Right lobe of liver (tissue), 6 donors: Measurements from ENCODE around the gene CNGB1. TPM values are rescaled to one million over a fixed set of nuclear protein-coding genes. Genes with fewer than 3 reads are reported as not detected.
A peak's percentile ranks its signal among the peaks of the same experiment; 100 is the strongest.

Source experiments
- ATAC-seq, 4 donors: fragments of 200-7000 bp; cut with Tn5 transposase; one replicate each; pipeline ENCODE4 v1.9.1; 2020; ENCODE audit warnings: mild to moderate bottlenecking in 4 of 4, moderate library complexity in 4 of 4
- DNase-seq, 3 donors: peaks; one replicate each; pipeline ENCODE4 v3.0.0-alpha.2; 2020
- H3K27ac ChIP-seq, 3 donors: fragments of 200-600 bp; one replicate each; pipeline ENCODE4 v1.8.0; 2022
- H3K27me3 ChIP-seq, 2 donors: fragments of 200-600 bp; one replicate each; pipeline ENCODE4 v1.8.0; 2022
- H3K36me3 ChIP-seq, 4 donors: fragments of 200-600 bp; sonication (generic) in 1 of 4; one replicate each; pipeline versions ENCODE4 v1.5.1 to v1.8.0; 2017 to 2022; ENCODE audit warnings: control low read depth in 1 of 4
- H3K4me1 ChIP-seq, 4 donors: fragments of 200-600 bp; sonication (generic) in 1 of 4; one replicate each; pipeline versions ENCODE4 v1.5.1 to v1.8.0; 2017 to 2022; ENCODE audit warnings: control low read depth in 1 of 4
- H3K4me3 ChIP-seq, 3 donors: fragments of 200-600 bp; one replicate each; pipeline ENCODE4 v1.8.0; 2022
- H3K9me3 ChIP-seq, 4 donors: fragments of 200-600 bp; sonication (generic) in 1 of 4; one replicate each; pipeline versions ENCODE4 v1.5.1 to v1.8.0; 2017 to 2022; ENCODE audit warnings: control low read depth in 1 of 4
- CTCF ChIP-seq, 4 donors: fragments of 200-600 bp in 3 of 4; fragments of 450-650 bp in 1 of 4; IDR thresholded peaks; one replicate each; pipeline versions ENCODE4 v1.5.1 to v1.8.0; 2016 to 2022; ENCODE audit warnings: antibody characterized with exemption in 4 of 4, mild to moderate bottlenecking in 2 of 4
- POLR2A ChIP-seq: fragments of 450-650 bp; IDR thresholded peaks from one replicate; pipeline ENCODE4 v1.6.1; 2017; ENCODE audit warnings: antibody characterized with exemption, mild to moderate bottlenecking
- WGBS: methylation state at CpG from one replicate; pipeline ENCODE4 v1.1.6; 2018; ENCODE audit warnings: low coverage, low lambda C conversion rate; ENCODE audit not compliant: insufficient coverage; ENCODE audit errors: missing lambda C conversion rate; 5-methylcytosine and 5-hydroxymethylcytosine counted together
- intact Hi-C, 2 donors: fragments of 100-400 bp; cut with DNase I; formaldehyde crosslinking; loops; one replicate each; pipeline versions ENCODE4 v1.11.2 to v1.14.1; 2022
- total RNA-seq, 6 experiments: library from RNA; depleted of rRNA in 2 of 6; stranded (reverse); fragments of >200 nt in 2 of 6; fragmentation: NEBNext Ultra II Directional in 3 of 6; extraction: Animal tissue kit (Norgen Biotek cat#: 25700) in 3 of 6; gene quantifications; one replicate each; pipeline versions ENCODE4 v1.1.0 to v1.2.4, GENCODE V29; 2016 to 2023
- donor health status: DM: no; HTN: yes; CAD: no.
- donor health status: DM: no; HTN: no; CAD: no.
- donor health status: DM: no; HTN: no; CAD: no.
- donor health status: DM: no; HTN: yes; CAD: no.
- donor health status: DM: no; HTN: yes; CAD: no.

CNGB1 gene
- total RNA-seq, 6 experiments from 2014 or later = not detected

- ATAC-seq = no peak
- no peaks in the 10 kb centered on the region for H3K9me3 ChIP-seq
- H3K36me3 ChIP-seq = no peaks in the 10 kb centered on the region
- peaks cover 0 to 8% (median 0%) of the 10 kb centered on the region in 4 donors for H3K4me1 ChIP-seq
- no peak overlapping the region for H3K4me3 ChIP-seq
- intact Hi-C loops = no loop called here
- WGBS = 90% methylated on average over 2 of the region's 6 CpGs
- H3K27me3 ChIP-seq = no peaks in the 10 kb centered on the region
- TF ChIP-seq CTCF (IDR thresholded peaks at IDR 0.05) (no peak), POLR2A (no peak)
- no peak overlapping the region for H3K27ac ChIP-seq
- DNase-seq = no peak
Measured at GRCh38 chr16:57938484-57938883, 32.4 kb downstream of the CNGB1 start.

- Histone ChIP-seq H3K27ac (no peak overlapping the region), H3K27me3 (no peaks in the 10 kb centered on the region), H3K9me3 (no peaks in the 10 kb centered on the region), H3K4me1 (peaks cover 0 to 6% (median 0%) of the 10 kb centered on the region in 4 donors), H3K4me3 (no peak overlapping the region), H3K36me3 (no peaks in the 10 kb centered on the region)
- ATAC-seq = no peak
- 20% methylated on average over 1 of the region's 4 CpGs for WGBS
- intact Hi-C loops = no loop called here
- DNase-seq = no peak
- no peak for TF ChIP-seq CTCF (IDR thresholded peaks at IDR 0.05)
- TF ChIP-seq POLR2A = no peak
Measured at GRCh38 chr16:57937861-57938260, 33.1 kb downstream of the CNGB1 start.

- ATAC-seq (peak in 3 of 4 donors; percentile 9 to 77 (median 61)), DNase-seq (no peak)
- intact Hi-C loops = no loop called here
- no peaks in the 10 kb centered on the region for H3K27me3 ChIP-seq
- no peaks in the 10 kb centered on the region for H3K36me3 ChIP-seq
- H3K9me3 ChIP-seq = no peaks in the 10 kb centered on the region
- H3K27ac ChIP-seq = no peak overlapping the region
- peaks cover 0 to under 1% (median 0%) of the 10 kb centered on the region in 4 donors for H3K4me1 ChIP-seq
- TF ChIP-seq POLR2A (no peak), CTCF (IDR thresholded peaks at IDR 0.05) (no peak)
- no peak overlapping the region for H3K4me3 ChIP-seq
- WGBS = 41% methylated on average over 4 of the region's 4 CpGs
Measured at GRCh38 chr16:57935904-57936303, 35.0 kb downstream of the CNGB1 start.

GRCh38 chr16:57930533-57930932 is 40.4 kb downstream of the CNGB1 start:
- H3K27ac ChIP-seq = no peak overlapping the region
- no peaks in the 10 kb centered on the region for H3K4me1 ChIP-seq
- no peaks in the 10 kb centered on the region for H3K27me3 ChIP-seq
- intact Hi-C loops = no loop called here
- no peaks in the 10 kb centered on the region for H3K9me3 ChIP-seq
- 63% methylated on average over 2 of the region's 2 CpGs for WGBS
- H3K4me3 ChIP-seq = no peak overlapping the region
- DNase-seq = no peak
- no peaks in the 10 kb centered on the region for H3K36me3 ChIP-seq
- ATAC-seq = no peak
- TF ChIP-seq POLR2A (no peak), CTCF (IDR thresholded peaks at IDR 0.05) (no peak)

- ATAC-seq (no peak), DNase-seq (no peak)
- Histone ChIP-seq H3K27me3 (no peaks in the 10 kb centered on the region), H3K36me3 (no peaks in the 10 kb centered on the region), H3K4me1 (no peaks in the 10 kb centered on the region), H3K9me3 (no peaks in the 10 kb centered on the region), H3K4me3 (no peak overlapping the region), H3K27ac (no peak overlapping the region)
- TF ChIP-seq POLR2A (no peak), CTCF (IDR thresholded peaks at IDR 0.05) (no peak)
- 86% methylated on average over 3 of the region's 3 CpGs for WGBS
- intact Hi-C loops = no loop called here
Measured at GRCh38 chr16:57929250-57929649, 41.7 kb downstream of the CNGB1 start.
